ENCODE data around the gene CAPRIN2. TPM values are rescaled to one million over a fixed set of nuclear protein-coding genes. Genes with fewer than 3 reads are reported as not detected.

The CAPRIN2 gene
- total RNA-seq, 1 experiment from 2014 or later = 29.5 TPM

DNA sequence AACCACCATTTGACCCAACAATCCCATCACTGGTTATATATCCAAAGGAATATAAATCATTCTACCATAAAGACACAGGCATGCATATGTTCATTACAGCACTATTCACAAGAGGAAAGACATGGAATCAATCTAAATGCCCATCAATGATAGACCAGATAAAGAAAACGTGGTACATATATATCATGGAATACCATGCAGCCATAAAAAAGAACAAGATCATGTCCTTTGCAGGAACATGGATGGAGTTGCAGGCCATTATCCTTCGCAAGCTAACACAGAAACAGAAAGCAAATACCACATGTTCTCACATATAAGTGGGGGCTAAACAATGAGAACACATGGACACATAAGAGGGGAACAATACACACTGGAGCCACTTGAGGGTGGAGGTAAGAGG, 15.7 kb downstream of the CAPRIN2 start:
- H2AFZ ChIP-seq = no peak overlapping the region
- peaks cover 32% of the 10 kb centered on the region for H3K79me2 ChIP-seq (ENCODE audit: low read depth)
- H3F3A ChIP-seq (ENCODE audit: insufficient read depth, low read depth) = no peaks in the 10 kb centered on the region; the same call in none of the 2 replicates
- no peak overlapping the region for H3K4me2 ChIP-seq
- no peaks in the 10 kb centered on the region for H3K9me3 ChIP-seq (ENCODE audit: insufficient read depth, low read depth)
- no peaks in the 10 kb centered on the region for H3K4me1 ChIP-seq (replicated peaks; ENCODE audit: insufficient read depth)
- ChIA-PET POLR2A (ENCODE audit: unreplicated experiment) (no interaction called here), CTCF (no interaction called here)
- H3K9me2 ChIP-seq (ENCODE audit: insufficient read depth) = no peaks in the 10 kb centered on the region
- H4K20me1 ChIP-seq (ENCODE audit: insufficient read depth) = no peaks in the 10 kb centered on the region
- DNase-seq = no peak
- H3K4me3 ChIP-seq = no peak overlapping the region
- no peak overlapping the region for H3K27ac ChIP-seq
- H3K36me3 ChIP-seq (ENCODE audit: low read depth) = peaks cover 31% of the 10 kb centered on the region
- BruUV-seq (replicated peaks) = no TSS peak
- intact Hi-C loops (cut with micrococcal nuclease; ENCODE audit: unreplicated experiment) = loop anchor here (1.0 kb wide), 1 partner anchor 23 kb away; no protein-coding TSS in a partner anchor
- H3K27me3 ChIP-seq (ENCODE audit: insufficient read depth, low read depth) = no peaks in the 10 kb centered on the region
- TF ChIP-seq, protein P1, sequence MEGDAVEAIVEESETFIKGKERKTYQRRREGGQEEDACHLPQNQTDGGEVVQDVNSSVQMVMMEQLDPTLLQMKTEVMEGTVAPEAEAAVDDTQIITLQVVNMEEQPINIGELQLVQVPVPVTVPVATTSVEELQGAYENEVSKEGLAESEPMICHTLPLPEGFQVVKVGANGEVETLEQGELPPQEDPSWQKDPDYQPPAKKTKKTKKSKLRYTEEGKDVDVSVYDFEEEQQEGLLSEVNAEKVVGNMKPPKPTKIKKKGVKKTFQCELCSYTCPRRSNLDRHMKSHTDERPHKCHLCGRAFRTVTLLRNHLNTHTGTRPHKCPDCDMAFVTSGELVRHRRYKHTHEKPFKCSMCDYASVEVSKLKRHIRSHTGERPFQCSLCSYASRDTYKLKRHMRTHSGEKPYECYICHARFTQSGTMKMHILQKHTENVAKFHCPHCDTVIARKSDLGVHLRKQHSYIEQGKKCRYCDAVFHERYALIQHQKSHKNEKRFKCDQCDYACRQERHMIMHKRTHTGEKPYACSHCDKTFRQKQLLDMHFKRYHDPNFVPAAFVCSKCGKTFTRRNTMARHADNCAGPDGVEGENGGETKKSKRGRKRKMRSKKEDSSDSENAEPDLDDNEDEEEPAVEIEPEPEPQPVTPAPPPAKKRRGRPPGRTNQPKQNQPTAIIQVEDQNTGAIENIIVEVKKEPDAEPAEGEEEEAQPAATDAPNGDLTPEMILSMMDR (conservative IDR thresholded peaks at IDR 0.05) = no peak
- no peak for TF ChIP-seq EZH2 (IDR thresholded peaks at IDR 0.05; ENCODE audit: low read depth)

DNA sequence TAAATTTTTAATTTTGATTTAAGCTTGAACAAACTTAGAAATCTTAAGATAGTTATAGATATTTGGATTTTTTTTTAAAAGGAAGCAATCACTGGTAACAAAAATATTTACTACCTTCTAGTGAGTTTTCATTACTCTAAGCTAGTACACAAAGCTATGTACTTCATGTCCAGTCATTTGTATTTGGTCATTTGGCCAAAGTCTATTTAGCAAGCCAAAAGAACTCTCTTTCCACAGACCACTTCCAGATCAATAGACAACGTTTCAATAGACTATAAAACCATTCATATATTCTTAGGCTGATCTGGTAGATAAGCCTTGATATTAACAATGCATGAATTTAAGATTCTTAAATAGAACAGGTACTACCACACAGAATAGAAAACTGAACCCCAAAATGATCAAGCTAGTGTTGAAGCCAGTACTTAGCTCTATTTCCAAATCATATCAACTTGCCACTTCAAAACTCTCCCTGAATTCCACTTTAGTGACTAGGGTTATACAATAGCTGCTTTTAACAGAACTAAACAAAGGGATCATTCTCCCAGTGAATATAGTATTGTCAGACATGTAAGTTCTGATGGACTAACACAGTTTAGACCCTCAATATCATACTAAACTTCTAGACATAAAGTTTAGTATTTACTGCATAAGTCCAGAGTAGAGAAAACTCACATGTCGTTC, 21.7 kb downstream of the CAPRIN2 start:
- no TSS peak for BruUV-seq (replicated peaks)
- Histone ChIP-seq H3K9me3 (ENCODE audit: insufficient read depth, low read depth) (no peaks in the 10 kb centered on the region), H3K9me2 (ENCODE audit: insufficient read depth) (no peaks in the 10 kb centered on the region), H2AFZ (no peak overlapping the region), H3K27me3 (ENCODE audit: insufficient read depth, low read depth) (no peaks in the 10 kb centered on the region), H3K4me2 (no peak overlapping the region), H3F3A (ENCODE audit: insufficient read depth, low read depth) (0 out of 2 replicates have a peak, but pooled peaks cover 4% of the 10 kb centered on the region), H3K79me2 (ENCODE audit: low read depth) (peaks cover 4% of the 10 kb centered on the region; the same call in 1 of the 2 replicates), H3K36me3 (ENCODE audit: low read depth) (peaks cover 48% of the 10 kb centered on the region), H4K20me1 (ENCODE audit: insufficient read depth) (no peaks in the 10 kb centered on the region), H3K4me1 (replicated peaks; ENCODE audit: insufficient read depth) (no peaks in the 10 kb centered on the region), H3K4me3 (no peak overlapping the region), H3K27ac (no peak overlapping the region)
- ChIA-PET POLR2A (ENCODE audit: unreplicated experiment) (no interaction called here), CTCF (interaction anchor here (0.6 kb wide), 1 partner anchor 761 kb away, joined by 4 read pairs; no protein-coding TSS in a partner anchor)
- DNase-seq = no peak
- intact Hi-C loops (cut with micrococcal nuclease; ENCODE audit: unreplicated experiment) = no loop called here
- TF ChIP-seq, protein P1 (conservative IDR thresholded peaks at IDR 0.05) = no peak
- TF ChIP-seq EZH2 (IDR thresholded peaks at IDR 0.05; ENCODE audit: low read depth) = no peak

DNA sequence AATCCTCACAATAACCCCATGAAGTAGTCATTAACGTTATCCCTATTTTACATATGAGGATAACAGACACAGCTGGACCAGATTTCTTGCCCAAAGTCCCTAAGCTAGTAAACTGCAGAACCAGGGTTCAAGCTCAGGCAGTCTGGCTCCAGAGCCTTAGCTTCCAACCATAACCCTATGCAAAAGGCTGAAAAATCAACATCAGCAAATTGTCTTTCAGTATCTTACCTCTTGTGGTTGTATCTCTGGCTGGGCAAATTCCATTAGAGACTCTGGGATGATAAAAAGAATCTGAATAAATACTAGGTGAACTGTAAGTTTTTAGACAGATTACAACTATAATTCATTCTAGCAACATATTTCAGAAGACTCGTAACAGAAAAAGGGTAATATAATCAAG, 24.7 kb downstream of the CAPRIN2 start:
- Histone ChIP-seq H3K9me2 (ENCODE audit: insufficient read depth) (no peaks in the 10 kb centered on the region), H4K20me1 (ENCODE audit: insufficient read depth) (no peaks in the 10 kb centered on the region), H3K79me2 (ENCODE audit: low read depth) (peaks cover 6% of the 10 kb centered on the region), H3F3A (ENCODE audit: insufficient read depth, low read depth) (peaks cover 26% of the 10 kb centered on the region; the same call in 1 of the 2 replicates), H3K4me2 (no peak overlapping the region), H3K27me3 (ENCODE audit: insufficient read depth, low read depth) (no peaks in the 10 kb centered on the region), H2AFZ (no peak overlapping the region), H3K27ac (no peak overlapping the region), H3K4me1 (replicated peaks; ENCODE audit: insufficient read depth) (peaks cover 22% of the 10 kb centered on the region), H3K9me3 (ENCODE audit: insufficient read depth, low read depth) (no peaks in the 10 kb centered on the region), H3K36me3 (ENCODE audit: low read depth) (peaks cover 38% of the 10 kb centered on the region), H3K4me3 (no peak overlapping the region)
- intact Hi-C loops (cut with micrococcal nuclease; ENCODE audit: unreplicated experiment) = no loop called here
- no peak for DNase-seq
- TF ChIP-seq, protein P1 (conservative IDR thresholded peaks at IDR 0.05) = no peak
- no TSS peak for BruUV-seq (replicated peaks)
- ChIA-PET POLR2A (ENCODE audit: unreplicated experiment) (interaction anchor here (0.7 kb wide), 1 partner anchor 26 kb away, joined by 3 read pairs; no protein-coding TSS in a partner anchor), CTCF (no interaction called here)
